WI38 (cell line): ENCODE results near the gene PTCH1.

Experiments
- H3K4me3 ChIP-seq: 2 replicates; pipeline ENCODE4 v1.5.1; 2011; ENCODE audit warnings: low read depth, mild to moderate bottlenecking, control low read depth, low read length
- CTCF ChIP-seq: IDR thresholded peaks from 2 replicates; pipeline ENCODE4 v1.5.1; 2012; ENCODE audit warnings: low read depth, mild to moderate bottlenecking, control low read depth, low read length

The PTCH1 gene

GRCh38 chr9:95516734-95517558, at the start of gene PTCH1:
PTCH1 (minus strand) TSS chr9:95516971.
- TF ChIP-seq CTCF = no peak

GRCh38 chr9:95565982-95566381, 49.2 kb upstream of the PTCH1 start:
- TF ChIP-seq CTCF = no peak
- no peak overlapping the region for H3K4me3 ChIP-seq

More at GRCh38 chr9:95516734-95517558, at the start of gene PTCH1:
- H3K4me3 ChIP-seq = peak within 1 kb of the TSS; percentile 68

GRCh38 chr9:95561913-95562312, 45.1 kb upstream of the PTCH1 start:
- no peak overlapping the region for H3K4me3 ChIP-seq
- TF ChIP-seq CTCF = no peak

- no peak for TF ChIP-seq CTCF
- H3K4me3 ChIP-seq = no peak overlapping the region
Measured at GRCh38 chr9:95557142-95557541, 40.4 kb upstream of the PTCH1 start.

- H3K4me3 ChIP-seq = no peak overlapping the region
- no peak for TF ChIP-seq CTCF
Measured at GRCh38 chr9:95556521-95556920, 39.8 kb upstream of the PTCH1 start.

GRCh38 chr9:95552814-95553546, 36.2 kb upstream of the PTCH1 start:
- TF ChIP-seq CTCF = no peak

GRCh38 chr9:95552255-95552654, 35.5 kb upstream of the PTCH1 start:
- TF ChIP-seq CTCF = no peak
- H3K4me3 ChIP-seq = no peak overlapping the region

More at GRCh38 chr9:95552814-95553546, 36.2 kb upstream of the PTCH1 start:
- no peak overlapping the region for H3K4me3 ChIP-seq
